Right renal cortex interstitium (tissue), 3 donors: ENCODE results near the gene TNN. TPM values are rescaled to one million over a fixed set of nuclear protein-coding genes. Genes with fewer than 3 reads are reported as not detected.

Experiments
- DNase-seq, 3 donors: peaks; one replicate each; pipeline ENCODE4 v3.0.0-alpha.2; 2013; ENCODE audit warnings: low read depth in 3 of 3, low spot score in 2 of 3
- polyA plus RNA-seq, 3 donors: library from polyadenylated mRNA; unstranded; fragments of 120-200 nt; gene quantifications; one replicate each; pipeline ENCODE4 v1.2.1, GENCODE V29; 2013; ENCODE audit not compliant: insufficient read length in 3 of 3

The TNN gene
- polyA plus RNA-seq, 3 donors = 2.3 to 3.4 (median 3.0) TPM

- no peak for DNase-seq
Measured at GRCh38 chr1:175195281-175195680, 127.6 kb downstream of the TNN start.

GRCh38 chr1:175195798-175196197 lies 128.2 kb downstream of the TNN start:
- DNase-seq = no peak

GRCh38 chr1:175197531-175197930 lies 129.9 kb downstream of the TNN start:
- no peak for DNase-seq

Other genes starting within 250 kb of the TNN start
- 100 to 1,000 TPM; 131 to 139 (median 136) TPM for gene CACYBP, start 67.9 kb upstream of the TNN start, polyA plus RNA-seq
- 10 to 100 TPM; 51.2 to 55.9 (median 53.1) TPM for gene MRPS14, start 44.4 kb upstream of the TNN start, polyA plus RNA-seq
- 10 to 100 TPM; 16.3 to 18.1 (median 16.6) TPM for gene KIAA0040, start 124.9 kb downstream of the TNN start, polyA plus RNA-seq